Measurements from ENCODE around the gene SFMBT1. TPM values are rescaled to one million over a fixed set of nuclear protein-coding genes. Genes with fewer than 3 reads are reported as not detected.

SFMBT1 gene
- total and polyA plus RNA-seq, 9 donors: 1.2 to 21.1 (median 6.2) TPM

DNA sequence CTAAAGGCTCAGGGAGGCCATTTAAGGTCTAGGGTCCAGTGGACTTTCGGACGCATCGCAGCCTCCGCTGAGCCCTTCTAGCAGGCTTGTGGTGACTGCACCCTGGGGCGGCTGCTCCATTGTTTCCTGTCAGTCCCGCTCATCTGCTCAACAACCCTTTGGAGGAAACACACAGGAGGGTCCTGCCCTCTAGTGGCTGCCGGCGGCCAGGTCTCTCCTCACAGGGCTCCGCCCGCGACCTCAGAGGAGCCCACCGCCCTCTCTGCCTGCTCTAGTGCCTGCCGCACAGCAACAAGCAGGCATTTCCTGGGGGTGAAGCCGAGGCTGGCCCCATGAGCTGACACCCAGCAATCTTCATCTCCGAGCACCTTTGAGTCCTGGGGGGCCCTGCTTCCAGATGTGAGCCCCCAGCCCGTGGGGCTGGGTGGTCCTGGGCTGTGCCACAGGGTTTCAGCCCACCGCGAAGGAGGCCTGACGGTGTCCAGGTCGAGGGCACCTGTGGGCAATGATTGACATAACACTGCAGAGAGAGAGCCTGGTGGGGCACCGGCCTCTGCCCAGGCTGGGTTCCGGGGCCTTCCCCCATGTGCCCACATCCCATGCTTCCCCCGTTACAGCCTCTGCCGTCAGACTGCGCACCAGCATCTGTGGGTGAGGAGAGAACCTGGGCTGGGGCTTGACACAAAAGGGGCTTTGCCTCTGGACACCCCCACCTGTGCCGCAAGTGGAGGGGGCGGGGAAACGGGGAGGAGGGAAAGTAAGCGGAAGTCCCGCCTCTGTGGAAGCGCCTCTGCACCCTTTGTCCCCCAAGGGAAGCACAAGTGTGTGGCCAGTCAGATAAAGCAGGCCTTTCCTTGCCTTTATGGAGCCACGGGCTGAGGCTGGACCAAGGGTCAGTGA lies 27.0 kb upstream of the SFMBT1 start:
- no peaks in the 10 kb centered on the region for H3K36me3 ChIP-seq
- TF ChIP-seq POLR2A (IDR thresholded peaks at IDR 0.05) (no peak), EP300 (IDR thresholded peaks at IDR 0.05) (no peak)
- TF ChIP-seq, protein P1, sequence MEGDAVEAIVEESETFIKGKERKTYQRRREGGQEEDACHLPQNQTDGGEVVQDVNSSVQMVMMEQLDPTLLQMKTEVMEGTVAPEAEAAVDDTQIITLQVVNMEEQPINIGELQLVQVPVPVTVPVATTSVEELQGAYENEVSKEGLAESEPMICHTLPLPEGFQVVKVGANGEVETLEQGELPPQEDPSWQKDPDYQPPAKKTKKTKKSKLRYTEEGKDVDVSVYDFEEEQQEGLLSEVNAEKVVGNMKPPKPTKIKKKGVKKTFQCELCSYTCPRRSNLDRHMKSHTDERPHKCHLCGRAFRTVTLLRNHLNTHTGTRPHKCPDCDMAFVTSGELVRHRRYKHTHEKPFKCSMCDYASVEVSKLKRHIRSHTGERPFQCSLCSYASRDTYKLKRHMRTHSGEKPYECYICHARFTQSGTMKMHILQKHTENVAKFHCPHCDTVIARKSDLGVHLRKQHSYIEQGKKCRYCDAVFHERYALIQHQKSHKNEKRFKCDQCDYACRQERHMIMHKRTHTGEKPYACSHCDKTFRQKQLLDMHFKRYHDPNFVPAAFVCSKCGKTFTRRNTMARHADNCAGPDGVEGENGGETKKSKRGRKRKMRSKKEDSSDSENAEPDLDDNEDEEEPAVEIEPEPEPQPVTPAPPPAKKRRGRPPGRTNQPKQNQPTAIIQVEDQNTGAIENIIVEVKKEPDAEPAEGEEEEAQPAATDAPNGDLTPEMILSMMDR (IDR thresholded peaks at IDR 0.05): peak; percentile 75 to 92 (median 85)
- WGBS, 3 donors: 1 to 5% (median 2%) methylated on average over 31 to 32 of the region's 32 CpGs
- no peaks in the 10 kb centered on the region for H3K27me3 ChIP-seq
- intact Hi-C loops (cut with DNase I): loop anchor here in 2 of 4 donors (5.0 to 10.0 kb wide), 2 partner anchors 331 to 648 kb away; no protein-coding TSS in a partner anchor
- peak overlapping the region; percentile 9 to 33 for H3K27ac ChIP-seq
- peak overlapping the region; percentile 58 for H3K4me3 ChIP-seq
- H3K9me3 ChIP-seq: no peaks in the 10 kb centered on the region
- peak; percentile 74 to 85 (median 81) for DNase-seq
- peaks cover 5% of the 10 kb centered on the region for H3K4me1 ChIP-seq (ENCODE audit: insufficient read depth)

DNA sequence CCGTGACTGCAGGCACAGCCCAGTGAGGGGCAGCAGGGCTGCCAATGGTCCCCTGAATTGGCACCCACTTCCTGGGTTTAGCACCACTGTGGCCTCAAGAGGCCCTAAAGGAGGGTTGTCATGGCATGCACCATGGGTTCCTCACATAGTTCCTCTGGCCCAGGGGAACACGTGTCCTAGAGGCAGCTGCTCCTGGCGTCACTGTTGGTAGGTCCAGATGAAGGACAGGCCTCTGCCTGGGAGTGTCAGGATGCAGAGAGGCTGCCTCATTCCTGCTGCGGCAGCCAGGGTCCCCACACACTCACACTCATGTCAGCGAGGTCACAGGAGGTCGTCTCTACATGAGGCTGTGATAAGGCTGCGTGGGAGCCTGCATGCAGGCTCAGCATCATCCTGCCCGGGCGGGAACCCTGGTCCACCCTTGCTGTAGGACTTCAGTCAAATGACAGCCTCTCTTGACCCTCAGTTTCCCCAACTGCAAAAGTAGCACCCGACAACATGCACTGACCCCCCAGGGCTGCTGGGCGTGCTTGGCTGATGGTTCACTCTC lies 26.1 kb upstream of the SFMBT1 start:
- Histone ChIP-seq H3K27me3 (no peaks in the 10 kb centered on the region), H3K4me1 (ENCODE audit: insufficient read depth) (peaks cover 5% of the 10 kb centered on the region), H3K27ac (no peak overlapping the region), H3K36me3 (no peaks in the 10 kb centered on the region), H3K4me3 (no peak overlapping the region), H3K9me3 (no peaks in the 10 kb centered on the region)
- WGBS, 3 donors: 67 to 71% (median 71%) methylated on average over 7 to 11 of the region's 11 CpGs
- peak in 3 of 5 donors; percentile 5 to 30 (median 26) for DNase-seq
- no peak for TF ChIP-seq POLR2A (IDR thresholded peaks at IDR 0.05)
- TF ChIP-seq, protein P1 (IDR thresholded peaks at IDR 0.05): no peak
- TF ChIP-seq EP300 (IDR thresholded peaks at IDR 0.05): no peak
- intact Hi-C loops (cut with DNase I): loop anchor here in 2 of 4 donors (5.0 to 10.0 kb wide), 2 partner anchors 330 to 647 kb away; no protein-coding TSS in a partner anchor

DNA sequence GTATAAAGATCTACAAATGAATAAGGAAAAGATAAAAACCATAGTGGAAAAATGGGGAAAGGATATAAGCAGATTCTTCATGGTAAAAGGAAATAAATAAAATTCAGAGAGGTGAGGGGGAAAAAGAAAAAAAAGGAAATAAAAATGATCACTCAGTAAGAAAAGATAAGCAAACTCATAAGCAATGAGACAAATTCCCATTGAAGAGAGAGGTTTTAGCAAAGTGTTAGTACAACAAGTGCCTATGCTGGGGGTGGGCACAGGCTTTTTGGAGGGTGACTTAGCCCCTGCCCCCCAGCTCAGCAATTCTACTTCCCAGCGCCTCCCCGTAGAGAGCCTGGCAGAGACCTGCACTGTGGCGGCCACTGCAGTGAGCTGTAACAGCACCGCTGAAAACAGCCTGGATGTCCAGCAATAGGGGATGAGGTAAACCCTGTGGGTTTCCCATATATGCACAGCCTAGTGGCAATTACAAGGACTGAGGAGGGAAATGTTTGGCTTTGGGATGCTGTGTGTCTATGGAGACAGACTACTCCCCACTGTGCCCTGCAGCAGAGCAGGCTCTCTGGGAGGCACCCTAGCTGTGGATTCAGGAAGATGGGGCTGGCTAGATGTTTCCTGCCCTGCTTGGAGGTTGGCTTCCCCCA lies 23.7 kb upstream of the SFMBT1 start:
- H3K9me3 ChIP-seq: no peaks in the 10 kb centered on the region
- peak in 2 of 5 donors; percentile 1 to 6 for DNase-seq
- H3K4me3 ChIP-seq: no peak overlapping the region
- H3K27me3 ChIP-seq: no peaks in the 10 kb centered on the region
- peaks cover 5% of the 10 kb centered on the region for H3K4me1 ChIP-seq (ENCODE audit: insufficient read depth)
- no peak overlapping the region for H3K27ac ChIP-seq
- no peaks in the 10 kb centered on the region for H3K36me3 ChIP-seq
- TF ChIP-seq EP300 (IDR thresholded peaks at IDR 0.05) (no peak), POLR2A (IDR thresholded peaks at IDR 0.05) (no peak)
- TF ChIP-seq, protein P1 (IDR thresholded peaks at IDR 0.05): no peak
- 60 to 64% (median 63%) methylated on average over 4 of the region's 4 CpGs for WGBS, 3 donors
- intact Hi-C loops (cut with DNase I): loop anchor here in 2 of 4 donors (5.0 to 10.0 kb wide), 2 partner anchors 327 to 645 kb away; no protein-coding TSS in a partner anchor

DNA sequence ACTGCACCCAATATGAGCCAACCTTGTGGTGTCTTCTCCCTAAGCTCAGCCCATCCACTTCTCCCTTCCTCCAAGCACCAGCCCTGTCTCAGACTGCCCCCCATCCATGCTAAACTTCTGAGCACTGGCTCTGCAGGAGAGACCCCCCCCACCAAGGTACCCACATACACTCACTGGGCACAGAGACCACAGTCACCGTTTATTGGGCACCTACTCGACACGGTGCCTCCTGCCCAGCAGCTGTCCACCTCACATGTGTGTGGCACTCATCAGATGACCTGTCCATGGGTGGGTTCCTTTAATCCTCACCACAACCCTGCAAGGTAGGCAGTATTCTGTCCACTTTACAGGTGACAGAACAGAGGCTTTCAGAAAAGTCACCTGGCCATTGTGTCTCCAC lies 22.3 kb upstream of the SFMBT1 start:
- Histone ChIP-seq H3K36me3 (no peaks in the 10 kb centered on the region), H3K4me3 (no peak overlapping the region), H3K27ac (no peak overlapping the region), H3K9me3 (no peaks in the 10 kb centered on the region), H3K27me3 (no peaks in the 10 kb centered on the region), H3K4me1 (ENCODE audit: insufficient read depth) (peaks cover 5% of the 10 kb centered on the region)
- WGBS, 3 donors: 56 to 83% (median 81%) methylated on average over 3 of the region's 3 CpGs
- TF ChIP-seq EP300 (IDR thresholded peaks at IDR 0.05) (no peak), POLR2A (IDR thresholded peaks at IDR 0.05) (no peak)
- TF ChIP-seq, protein P1 (IDR thresholded peaks at IDR 0.05): no peak
- DNase-seq: peak in 2 of 5 donors; percentile 2 to 3
- intact Hi-C loops (cut with DNase I): no loop called here

All from ovary (tissue), 9 donors.